ENCODE results near the gene FTO.
A peak's percentile ranks its signal among the peaks of the same experiment; 100 is the strongest.

The FTO gene

DNA sequence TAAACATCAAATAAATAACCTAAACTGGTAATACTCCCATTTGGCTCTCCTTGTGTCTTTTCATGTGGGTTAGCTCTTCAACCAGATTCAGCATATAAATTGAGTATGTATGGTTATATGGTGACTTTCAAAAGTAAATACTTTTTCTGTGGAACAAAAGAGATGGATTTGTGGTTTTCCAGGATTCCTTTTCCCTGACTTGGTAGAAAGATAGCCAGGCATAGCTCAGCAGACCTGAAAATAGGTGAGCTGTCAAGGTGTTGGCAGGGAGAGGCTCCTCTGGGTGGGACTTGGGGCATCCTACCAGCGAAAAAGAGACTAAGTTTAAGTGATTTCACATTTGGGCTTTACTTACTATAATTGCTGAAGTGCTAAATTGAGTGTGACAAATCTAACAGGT lies 80.3 kb downstream of the FTO start:
- no peak for DNase-seq

DNA sequence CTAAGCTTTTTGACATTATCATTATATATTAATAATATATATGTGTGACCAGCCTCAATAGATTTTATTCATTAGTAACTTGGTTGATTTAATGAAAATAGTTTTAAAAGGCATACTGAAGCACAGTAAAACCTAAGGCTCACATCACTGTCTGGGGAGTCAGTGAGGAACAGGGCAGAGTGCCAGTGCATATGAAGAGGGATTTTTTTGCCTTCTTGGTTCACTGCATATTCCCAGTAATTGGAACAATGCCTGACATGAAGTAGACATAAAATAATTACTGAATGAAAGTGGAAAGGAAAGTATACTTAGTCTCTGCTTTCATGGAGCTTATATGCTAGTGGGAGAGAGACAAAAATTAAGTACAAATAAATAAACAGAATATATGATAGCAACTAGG lies 81.1 kb downstream of the FTO start:
- DNase-seq, result peak; percentile 86

DNA sequence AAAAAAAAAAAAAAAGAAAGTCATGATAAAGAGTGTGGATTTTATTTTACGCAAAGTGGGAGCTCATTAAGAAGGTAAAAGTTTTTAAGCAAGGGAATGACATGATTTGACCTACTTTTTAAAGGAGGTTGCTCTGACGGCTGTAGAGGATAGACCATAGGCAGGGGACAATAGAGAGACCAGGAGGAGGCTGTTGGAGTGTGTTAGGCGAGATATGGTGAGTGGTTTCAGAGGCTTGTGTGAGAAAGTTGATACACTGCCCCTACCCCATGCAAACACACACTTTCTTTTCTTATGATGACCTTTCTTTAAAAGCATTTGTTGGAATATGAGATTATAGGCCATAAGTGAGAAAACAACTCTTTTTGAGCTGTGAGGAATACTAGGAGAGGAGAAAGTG lies 82.0 kb downstream of the FTO start:
- DNase-seq, result no peak

DNA sequence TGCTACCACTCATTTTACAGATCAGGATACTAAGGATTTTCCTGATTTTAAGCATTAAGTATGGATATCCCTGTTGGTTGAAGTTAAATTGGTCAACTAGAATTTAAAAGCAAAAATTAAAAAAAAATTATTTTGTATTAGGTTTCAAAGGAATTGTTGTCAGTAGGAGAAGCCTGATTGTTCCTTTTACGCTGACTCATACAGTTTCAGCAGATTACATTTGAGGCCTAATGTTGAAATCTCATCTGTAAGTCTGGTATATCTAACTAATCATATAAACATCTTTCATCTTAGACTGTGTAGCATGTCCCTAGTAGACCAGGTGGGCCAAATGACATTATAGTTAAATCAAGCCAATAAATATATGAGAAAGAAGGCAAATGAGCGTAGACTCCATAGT lies 83.5 kb downstream of the FTO start:
- DNase-seq, result no peak

DNA sequence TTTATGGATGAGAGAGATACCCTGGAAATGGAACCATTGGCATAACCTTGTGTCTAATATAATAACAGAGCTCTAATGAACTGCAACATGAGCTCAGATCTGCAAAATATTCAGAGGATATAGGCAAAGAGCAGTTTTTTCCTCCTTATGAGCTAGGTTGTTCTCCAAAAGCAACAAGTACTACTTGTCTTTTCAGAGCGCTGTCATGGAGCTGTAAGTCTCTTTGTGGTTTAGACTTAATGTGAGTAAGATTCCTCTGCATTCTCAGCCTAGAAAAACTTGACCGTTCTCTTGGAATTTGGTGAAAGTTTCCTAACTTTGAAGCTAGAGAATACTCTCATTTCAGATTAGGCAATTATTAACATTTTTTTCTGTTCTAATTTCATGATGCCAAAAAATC lies 85.2 kb downstream of the FTO start:
- peak; percentile 89 for DNase-seq

DNA sequence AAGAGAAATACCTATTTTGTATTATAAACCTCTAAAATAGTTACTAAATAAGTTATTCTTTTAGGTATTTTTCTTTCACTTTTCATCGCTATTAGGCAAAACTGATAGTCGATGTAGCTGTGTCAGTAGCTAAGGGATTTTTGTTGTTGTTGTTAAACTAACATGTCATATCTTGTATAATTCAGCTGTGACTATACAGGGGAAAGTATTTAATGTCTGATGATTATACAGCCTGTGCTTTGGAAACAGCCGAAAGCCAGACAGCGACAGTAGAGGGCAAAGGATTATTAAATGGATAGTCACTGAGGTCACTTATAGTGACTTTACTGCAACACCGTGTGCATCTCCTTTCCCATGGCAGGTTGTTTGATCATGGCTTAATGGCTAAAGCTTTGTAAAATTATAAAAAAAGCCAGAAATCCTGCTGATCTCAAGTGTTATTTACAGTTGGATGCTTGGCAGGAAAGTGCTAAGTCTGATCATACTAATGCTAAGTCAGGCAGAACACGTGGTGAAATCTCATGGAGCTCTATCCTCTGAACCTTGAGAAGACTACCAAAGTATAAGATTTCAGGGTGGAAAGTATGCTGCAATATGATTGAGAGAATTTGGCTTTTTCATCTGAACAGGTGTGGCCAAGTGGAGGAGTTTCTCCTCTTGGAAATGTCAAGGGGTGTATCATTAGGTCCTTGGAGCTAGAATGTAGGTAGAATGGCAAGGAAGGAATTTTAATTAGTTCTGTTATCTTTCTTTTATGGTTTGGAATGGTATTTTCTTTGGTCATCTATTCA lies 88.4 kb downstream of the FTO start:
- no peak for DNase-seq

DNA sequence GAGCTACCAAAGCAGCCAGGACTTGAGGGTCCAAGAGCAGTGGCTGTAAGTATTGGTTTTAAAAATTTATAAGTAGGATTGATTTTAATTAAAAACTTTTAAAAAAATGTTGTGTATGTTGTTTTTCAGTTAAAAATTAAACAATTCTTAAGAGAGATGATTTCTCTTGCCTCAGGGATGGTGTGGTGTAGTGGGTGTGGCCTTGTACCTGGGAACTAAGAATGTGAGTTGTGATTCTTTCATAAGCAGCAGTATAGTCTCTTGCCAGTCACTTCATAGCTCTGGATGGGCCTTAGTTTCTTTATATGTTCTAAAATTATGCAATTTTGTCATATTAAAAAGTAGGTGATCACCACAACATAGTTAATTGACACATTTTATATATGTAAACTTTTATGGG lies 99.5 kb downstream of the FTO start:
- no peak for DNase-seq

DNA sequence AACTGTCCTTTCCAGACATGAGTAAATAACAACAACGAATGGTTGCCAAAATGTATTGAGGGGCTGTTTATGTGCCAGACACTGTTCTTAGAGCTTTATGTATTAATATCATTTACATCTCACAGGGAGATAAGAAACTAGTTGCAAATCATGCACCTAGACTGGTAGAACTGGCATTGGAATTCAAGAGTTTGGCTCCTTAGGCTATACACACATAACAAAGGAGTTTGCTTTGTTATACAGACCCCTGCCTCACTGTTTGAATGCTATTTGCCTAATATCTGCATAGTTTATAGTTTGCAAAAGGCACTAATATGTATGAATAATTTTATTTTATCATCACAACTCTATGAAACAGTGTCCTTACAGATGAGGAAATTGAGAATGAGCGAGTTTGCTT lies 100.0 kb downstream of the FTO start:
- no peak for DNase-seq

DNA sequence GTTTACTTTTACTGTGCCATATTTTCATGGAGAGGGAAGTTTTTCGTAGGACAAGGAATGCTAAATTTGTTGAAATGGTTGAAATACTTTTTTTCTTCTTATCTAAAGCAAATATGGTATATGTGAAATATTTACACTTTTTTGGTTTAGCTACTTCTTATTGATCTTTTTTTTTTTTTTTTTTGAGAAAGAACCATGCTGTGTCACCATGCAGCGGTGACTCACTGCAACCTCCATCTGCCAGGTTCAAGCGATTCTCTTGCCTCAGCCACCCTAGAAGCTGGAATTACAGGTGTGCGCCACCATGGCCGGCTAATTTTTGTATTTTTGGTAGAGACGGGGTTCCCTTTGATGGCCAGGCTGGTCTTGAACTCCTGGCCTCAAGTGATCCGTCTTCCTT lies 100.5 kb downstream of the FTO start:
- no peak for DNase-seq

DNA sequence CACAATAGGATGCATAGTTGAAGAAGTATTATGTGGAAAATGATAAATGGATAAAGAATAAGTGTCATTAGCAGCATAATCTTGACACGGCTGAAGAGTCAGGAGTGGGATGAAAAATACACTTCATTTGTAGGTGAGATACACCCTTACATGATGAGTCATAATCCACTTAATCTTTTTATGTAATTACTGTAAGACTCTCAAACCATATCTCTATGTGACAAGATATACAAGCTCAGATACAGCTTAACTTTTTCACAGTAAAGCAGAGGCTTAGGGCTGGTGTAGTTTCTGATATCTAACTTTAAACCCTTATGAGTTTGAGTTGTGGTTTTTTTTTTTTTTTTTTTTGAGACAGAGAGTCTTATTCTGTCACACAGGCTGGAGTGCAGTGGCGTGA lies 101.2 kb downstream of the FTO start:
- no peak for DNase-seq

DNA sequence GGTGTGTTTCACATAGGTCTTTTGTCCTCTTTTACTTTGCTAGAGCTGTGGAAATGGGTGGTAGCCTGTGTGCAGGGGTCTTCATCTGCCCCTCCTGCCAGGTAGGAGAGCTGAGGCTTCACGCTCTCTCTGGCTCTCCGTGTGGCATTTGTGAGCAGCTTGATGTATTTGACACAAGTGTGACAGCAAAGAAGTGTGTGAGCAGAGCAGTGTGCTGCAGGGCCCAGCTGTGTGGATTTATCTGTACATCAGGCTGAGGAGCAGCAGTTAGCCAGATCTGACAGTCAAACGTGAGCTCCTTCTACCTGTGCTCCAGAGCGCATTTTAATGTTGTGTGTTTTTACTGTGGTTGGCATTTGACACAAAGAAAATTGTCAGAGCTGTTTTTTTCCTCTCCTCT lies 101.8 kb downstream of the FTO start:
- no peak for DNase-seq

DNA sequence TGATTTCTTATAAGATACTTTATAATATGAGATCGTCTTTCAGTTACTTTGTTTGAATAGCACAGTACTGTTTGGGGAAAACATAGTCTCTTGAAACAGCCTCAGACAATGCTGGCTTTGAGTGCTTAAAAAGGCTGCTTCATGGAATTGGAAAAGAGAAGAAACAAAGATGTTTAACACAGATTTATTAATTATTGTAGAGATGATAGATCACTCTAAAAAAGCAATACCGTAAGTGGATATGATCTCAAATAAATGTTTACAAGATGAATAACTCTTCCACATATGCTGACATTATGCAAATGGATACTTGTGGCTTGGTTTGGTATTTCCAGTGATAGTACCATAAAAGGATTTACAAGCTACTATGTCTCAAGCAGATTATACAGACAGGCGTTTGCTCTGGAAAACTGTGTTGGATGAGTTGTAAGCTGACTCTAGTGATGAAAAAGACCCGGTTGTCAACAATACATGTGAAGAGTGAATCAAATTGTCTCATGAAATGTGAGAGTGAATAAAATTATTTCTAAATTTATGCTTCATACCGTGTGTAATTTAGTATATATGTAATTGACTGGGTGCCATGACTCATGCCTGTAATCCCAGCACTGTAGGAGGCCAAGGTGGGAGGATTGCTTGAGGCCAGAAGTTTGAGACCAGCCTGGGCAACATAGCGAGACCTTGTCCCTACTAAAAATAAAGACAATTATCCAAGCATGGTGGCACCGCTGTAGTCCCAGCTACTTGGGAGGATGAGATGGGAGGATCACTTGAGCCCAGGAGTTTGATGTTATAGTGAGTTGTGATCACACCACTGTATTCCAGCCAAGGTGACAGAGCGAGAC lies 105.4 kb downstream of the FTO start:
- peak; percentile 96 for DNase-seq

DNA sequence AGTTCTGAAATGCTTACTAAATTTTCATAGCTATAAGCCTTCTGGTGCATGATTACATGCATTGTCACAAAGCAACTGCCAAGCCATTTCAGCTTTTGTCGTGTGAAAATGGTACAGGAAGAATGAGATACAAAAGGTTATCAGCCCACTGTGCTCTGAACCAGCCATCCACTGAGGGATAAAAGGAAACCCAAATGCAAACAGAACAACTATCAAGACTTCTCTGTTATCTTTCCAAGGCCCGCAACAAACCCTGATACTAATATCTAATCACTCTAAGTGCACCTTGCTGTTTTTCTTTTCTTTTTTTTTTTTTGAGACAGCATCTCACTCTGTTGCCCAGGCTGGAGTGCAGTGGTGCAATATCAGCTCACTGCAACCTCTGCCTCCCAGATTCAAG lies 109.0 kb downstream of the FTO start:
- DNase-seq, result no peak

DNA sequence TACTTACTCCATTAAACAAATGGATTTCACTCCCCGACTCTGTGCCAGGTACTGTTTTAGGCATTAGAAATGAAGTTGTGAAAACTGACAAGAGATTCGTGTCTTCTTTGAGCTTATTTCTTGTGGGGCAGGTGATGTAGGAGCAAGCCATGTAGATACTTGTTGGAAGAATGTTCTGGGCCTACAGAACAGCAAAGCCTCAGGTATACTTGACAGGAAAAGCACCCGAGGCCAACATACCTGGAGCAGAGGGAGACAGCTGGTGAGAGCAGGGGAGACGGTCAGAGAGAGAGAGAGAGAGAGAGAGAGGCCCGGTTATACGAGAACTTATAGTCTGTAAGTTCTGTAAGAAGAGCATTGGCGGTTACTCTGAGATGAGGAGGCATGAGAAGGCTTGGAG lies 110.8 kb downstream of the FTO start:
- no peak for DNase-seq

DNA sequence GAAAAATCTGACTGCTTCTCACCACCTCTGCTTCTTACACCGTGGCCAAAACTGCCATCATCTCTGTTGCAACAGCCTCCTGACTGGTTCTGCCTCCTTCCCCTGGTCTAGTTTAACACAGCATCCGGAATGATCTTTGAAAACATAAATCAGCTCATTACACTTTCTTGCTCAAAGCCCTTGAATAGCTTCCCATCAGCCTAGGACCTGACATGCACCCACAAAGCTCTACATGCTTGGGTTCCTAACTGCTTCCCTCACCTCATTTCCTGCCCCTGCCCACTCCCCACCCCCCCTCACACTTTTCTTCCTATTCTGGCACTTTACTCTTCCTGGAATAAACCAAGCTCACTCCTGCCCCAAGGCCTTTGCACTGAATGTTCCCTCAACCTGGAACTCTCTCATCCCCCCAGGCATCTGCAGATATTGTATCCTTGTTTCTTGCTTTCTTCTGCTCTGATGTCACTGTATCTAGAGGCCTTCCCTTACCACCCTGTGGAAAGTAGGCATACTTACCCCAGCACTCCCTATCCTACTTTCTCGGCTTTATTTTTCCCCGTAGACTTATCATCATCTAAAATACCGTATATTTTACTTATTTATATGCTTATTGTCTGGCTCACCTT lies 112.4 kb downstream of the FTO start:
- no peak for DNase-seq

DNA sequence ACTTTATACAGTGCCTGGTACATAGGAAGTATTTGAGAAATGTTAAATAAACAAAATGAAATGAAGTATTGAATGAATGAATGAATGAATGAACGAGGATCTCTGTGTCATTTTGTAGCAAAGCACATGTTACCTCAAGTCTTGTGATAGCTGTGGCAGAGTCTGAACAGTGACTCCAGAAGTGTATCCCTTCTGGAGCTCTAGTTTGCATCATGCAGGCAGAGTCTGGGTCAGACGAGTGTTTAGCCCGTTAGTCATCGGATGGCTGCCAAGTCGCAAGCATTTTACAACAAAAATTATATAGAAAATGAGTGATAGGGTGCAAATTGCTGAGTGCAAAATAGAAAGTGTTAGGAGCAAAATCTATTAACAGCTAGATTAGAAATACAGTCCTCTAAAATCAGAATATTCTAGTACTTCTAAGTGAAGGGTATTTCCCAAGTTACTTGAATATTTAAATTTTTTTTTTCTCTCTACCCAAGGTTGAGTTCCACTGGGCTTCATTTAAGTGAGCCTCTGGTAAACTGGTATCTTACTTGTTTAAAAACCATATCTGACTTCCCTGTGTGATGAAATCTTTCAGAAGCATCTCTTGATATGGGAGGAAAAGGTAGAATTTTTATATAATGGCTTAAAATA lies 113.3 kb downstream of the FTO start:
- DNase-seq, result peak; percentile 97

DNA sequence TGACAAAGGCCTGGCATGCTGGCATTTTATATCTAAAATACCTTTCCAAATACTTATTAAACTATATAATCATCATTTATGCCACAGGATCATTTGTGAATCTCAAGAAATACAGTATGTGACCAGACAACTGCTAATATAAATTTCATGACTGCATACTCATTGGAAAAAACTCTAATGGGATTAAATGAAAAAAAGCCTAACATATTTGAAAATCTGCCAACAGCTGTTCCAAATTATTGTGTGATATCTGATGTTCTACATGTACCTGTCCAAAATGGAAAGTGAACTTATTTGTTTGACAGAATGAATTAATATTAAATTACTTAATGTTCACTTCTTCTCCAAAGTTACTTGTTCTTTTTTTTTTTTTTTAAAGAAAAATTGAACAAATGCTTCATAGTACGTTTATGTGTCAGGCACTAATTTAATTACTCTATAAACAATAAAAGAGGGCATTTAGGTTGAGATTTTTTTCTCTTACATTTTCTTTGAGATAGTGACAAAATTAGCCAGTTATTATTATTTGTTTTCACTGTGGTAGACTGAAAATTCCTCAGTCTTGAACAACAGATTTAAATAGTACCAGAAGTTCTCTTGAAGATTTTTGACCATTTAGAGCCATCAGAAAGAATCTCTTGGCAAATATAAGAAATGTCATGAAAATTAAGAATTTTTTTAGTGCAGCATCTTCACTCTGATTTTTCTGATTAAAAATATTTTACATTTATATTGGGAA lies 114.0 kb downstream of the FTO start:
- peak; percentile 87 for DNase-seq

DNA sequence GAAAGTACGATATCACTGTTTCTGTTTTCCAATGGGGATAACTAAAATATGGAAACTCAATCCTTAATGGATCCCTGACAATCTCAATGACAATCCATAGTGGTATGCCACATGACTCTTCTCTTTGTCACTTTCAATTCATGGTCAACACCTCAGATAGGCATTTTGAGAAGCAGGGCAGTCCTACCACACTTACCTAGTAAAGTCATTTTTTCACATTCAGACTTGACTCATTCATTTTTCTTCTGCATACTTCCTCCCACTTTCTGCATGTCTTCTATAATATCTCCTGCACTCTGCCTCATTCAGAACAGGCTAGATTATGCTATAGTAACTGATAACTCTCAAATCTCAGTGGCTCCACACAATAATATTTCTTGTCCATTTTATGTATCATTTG lies 117.5 kb downstream of the FTO start:
- DNase-seq, result peak; percentile 70

DNA sequence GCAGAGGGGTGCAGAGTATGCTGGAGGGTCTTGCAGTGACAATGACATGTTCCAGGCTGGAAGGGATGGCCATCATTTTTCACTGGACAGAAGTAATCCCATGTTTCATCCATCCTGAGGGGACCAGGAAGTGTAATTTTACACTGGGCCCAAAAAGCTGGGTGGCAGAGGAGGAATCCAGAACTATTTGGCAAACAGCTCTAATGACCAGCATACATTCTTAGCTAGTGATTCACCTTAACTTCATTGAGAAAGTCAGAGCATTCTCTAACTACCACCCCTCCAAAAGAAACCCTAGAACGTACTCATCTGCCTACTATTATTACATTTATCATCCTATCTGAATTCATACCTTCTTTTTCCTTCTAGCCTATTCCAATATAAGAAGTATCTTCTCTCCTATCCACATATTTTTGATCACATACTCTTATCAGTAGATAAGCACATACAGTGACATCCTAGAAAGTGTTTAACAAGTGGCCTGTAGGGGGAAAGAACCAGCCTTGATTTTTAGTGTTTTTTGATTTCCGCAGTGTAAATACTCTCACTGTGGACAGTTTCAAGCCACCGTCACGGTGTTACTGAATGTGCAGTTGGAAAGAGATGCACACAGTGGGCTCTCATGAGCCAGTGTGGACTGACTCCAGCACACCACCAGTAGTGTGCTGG lies 118.1 kb downstream of the FTO start:
- DNase-seq, result peak; percentile 90

DNA sequence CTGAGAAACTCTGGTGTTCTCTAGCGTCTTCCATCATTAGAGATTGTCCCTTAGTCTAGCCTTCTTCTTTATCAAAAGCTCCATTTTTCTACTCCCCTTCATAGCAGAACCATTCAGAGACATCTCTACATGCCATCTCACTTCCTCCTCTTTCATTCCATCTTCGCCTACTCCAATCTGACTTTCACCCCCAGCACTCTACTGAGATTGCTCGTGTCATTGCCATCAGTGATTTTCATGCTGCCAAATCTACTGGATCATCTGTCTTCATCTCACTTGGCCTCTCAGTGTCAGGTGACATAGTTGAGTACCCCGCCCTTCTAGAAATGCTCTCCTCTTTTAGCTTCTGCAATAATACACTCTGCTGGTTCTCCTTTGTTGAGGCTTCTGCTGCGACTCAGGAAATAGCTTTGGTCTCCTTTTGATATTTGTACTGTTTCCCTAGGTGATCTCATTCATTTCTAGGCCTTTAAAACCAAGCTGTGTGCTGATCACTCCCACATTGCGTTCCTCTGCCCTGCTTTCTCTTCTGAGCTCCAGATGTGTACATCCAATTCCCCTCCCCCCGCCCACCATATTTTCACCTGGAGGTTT lies 119.1 kb downstream of the FTO start:
- DNase-seq, result peak; percentile 45

DNA sequence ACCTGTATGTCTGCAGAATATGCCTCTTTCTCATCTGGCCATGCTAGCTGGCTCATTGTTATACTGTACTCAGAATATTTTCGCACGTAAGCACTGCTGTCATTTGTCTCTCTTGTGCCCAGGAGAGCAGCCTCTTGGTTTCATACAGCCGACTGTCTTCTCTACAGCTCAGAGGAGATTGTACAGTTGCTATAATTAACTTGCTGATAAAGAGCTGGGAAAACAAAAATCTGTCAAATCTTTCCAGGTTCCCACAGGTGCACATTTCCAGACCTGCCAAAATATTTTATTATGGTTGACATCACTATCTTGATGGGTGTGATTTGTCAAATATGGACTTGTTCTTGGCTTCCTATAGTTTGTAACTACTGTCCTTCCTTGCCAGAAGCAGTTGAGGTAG lies 122.7 kb downstream of the FTO start:
- DNase-seq, result no peak

Data from fibroblast of skin of scalp (primary cell).